ENCODE results near the gene NFYA. TPM values are rescaled to one million over a fixed set of nuclear protein-coding genes. Genes with fewer than 3 reads are reported as not detected.

The NFYA gene
- total and polyA plus RNA-seq, 9 of the 15 experiments (the other 6 are each of a cell fraction or from before 2014, with no cell fraction given) = 7.3 to 37.1 (median 21.8) TPM

- no peak for TF ChIP-seq UBTF (IDR thresholded peaks at IDR 0.05; ENCODE audit: borderline replicate concordance in 1 of 2, low read depth in 2 of 2, low read length in 2 of 2)
- no peak for TF ChIP-seq ETV1 (tag; conservative IDR thresholded peaks at IDR 0.05; ENCODE audit: low read depth)
- no peak for TF ChIP-seq PML (IDR thresholded peaks at IDR 0.05; ENCODE audit: low read length)
These were observed 50.1 kb downstream of the NFYA start (continued) for GRCh38 chr6:41122918-41123317.

- no peak for ATAC-seq
- ChIA-PET POLR2A (interaction anchor here (0.6 kb wide), 2 partner anchors 1821 to 1897 kb away, joined by 3 to 4 read pairs; no protein-coding TSS in a partner anchor), CTCF (ENCODE audit: low intra/inter-chr PET ratio) (no interaction called here)
- Histone ChIP-seq H4K20me1 (replicated peaks; ENCODE audit: control insufficient read depth, insufficient read depth, low read length) (no peaks in the 10 kb centered on the region), H2AFZ (ENCODE audit: low read depth, low read length) (no peak overlapping the region), H3K9ac (ENCODE audit: insufficient read depth in 1 of 2, low read depth in 2 of 2, low read length in 2 of 2) (no peak overlapping the region), H3K4me3 (no peak overlapping the region), H3K27ac (ENCODE audit: extremely low read depth, low read depth, low read length) (no peak overlapping the region), H3K79me2 (ENCODE audit: control insufficient read depth, insufficient read depth, low read length) (no peaks in the 10 kb centered on the region), H3K27me3 (ENCODE audit: control insufficient read depth in 2 of 2, insufficient read depth in 2 of 2, low read length in 2 of 2) (peaks cover 0 to 11% of the 10 kb centered on the region in 2 experiments; a peak in 3 of 5 replicates), H3K36me3 (ENCODE audit: control insufficient read depth, insufficient read depth, low read length) (no peaks in the 10 kb centered on the region), H3K9me1 (ENCODE audit: control insufficient read depth, insufficient read depth, low read length) (no peaks in the 10 kb centered on the region), H3K4me1 (replicated peaks in 1 of 2; ENCODE audit: control insufficient read depth in 2 of 2, insufficient read depth in 2 of 2, low read length in 2 of 2) (no peaks in the 10 kb centered on the region), H3K9me3 (replicated peaks; ENCODE audit: control insufficient read depth, insufficient read depth, low read depth, low read length) (no peaks in the 10 kb centered on the region), H3K4me2 (ENCODE audit: insufficient read depth, low read length) (no peak overlapping the region)
- in situ Hi-C loops (cut with MboI) (no loop called here), intact Hi-C loops (cut with micrococcal nuclease) (no loop called here)
- FAIRE-seq = no peak
- no peak for TF ChIP-seq CAMTA2 (CRISPR knock-in tag; conservative IDR thresholded peaks at IDR 0.05)
- TF ChIP-seq CEBPB (tag; IDR thresholded peaks at IDR 0.05) = peak; percentile 39; the same call in 1 of the 2 replicates
- no peak for TF ChIP-seq CEBPG (CRISPR knock-in tag; IDR thresholded peaks at IDR 0.05)
- TF ChIP-seq CEBPG (tag; conservative IDR thresholded peaks at IDR 0.05 in 1 of 2, IDR thresholded peaks at IDR 0.05 in 1 of 2) = peak; percentile 27 to 67; a peak in 1 of 4 replicates
- DNase-seq (ENCODE audit: extremely low read depth in 1 of 4, low spot score in 3 of 4) = no peak
- no TSS peak for BruUV-seq (replicated peaks)
- 0% methylated on average over 3 of the region's 3 CpGs for WGBS (ENCODE audit: insufficient coverage, low coverage, missing lambda C conversion rate)
These were observed 52.5 kb downstream of the NFYA start for GRCh38 chr6:41125282-41125681.

All from K562 (cell line).